H1 (cell line): ENCODE measurements around the gene CHCHD3.

ENCODE experiments used
- EP300 ChIP-seq, 2 experiments: IDR thresholded peaks; 1 replicate in 1 of 2; 2 replicates in 1 of 2; pipeline ENCODE4 v1.6.1; 2011 to 2012; ENCODE audit warnings: low read depth in 2 of 2, low read length in 2 of 2, mild to moderate bottlenecking in 2 of 2, borderline replicate concordance in 1 of 2, inconsistent platforms in 1 of 2, moderate library complexity in 1 of 2
- EZH2 ChIP-seq: fragments of 200-600 bp; sonication (generic); IDR thresholded peaks from 2 replicates; pipeline ENCODE4 v1.7.1; 2012; ENCODE audit warnings: low read depth, mild to moderate bottlenecking, moderate library complexity, low read length, inconsistent platforms; ENCODE audit not compliant: severe bottlenecking
- SRF ChIP-seq: IDR thresholded peaks from 2 replicates; pipeline ENCODE4 v1.6.1; 2011; ENCODE audit warnings: mild to moderate bottlenecking, low read depth, low read length, moderate library complexity
- TAF1 ChIP-seq: IDR thresholded peaks from 2 replicates; pipeline ENCODE4 v1.6.1; 2011; ENCODE audit warnings: mild to moderate bottlenecking, low read depth, low read length
- TF ChIP-seq, protein P1 (sequence below): IDR thresholded peaks from 2 replicates; pipeline ENCODE4 v1.6.1; 2012; ENCODE audit warnings: inconsistent platforms
- TF ChIP-seq, protein P2 (sequence below), 3 experiments: IDR thresholded peaks; 1 replicate in 2 of 3; 2 replicates in 1 of 3; pipeline versions ENCODE4 v1.5.1 to v1.6.1; 2011; ENCODE audit warnings: low read length in 3 of 3, mild to moderate bottlenecking in 3 of 3, inconsistent platforms in 2 of 3, low read depth in 1 of 3, moderate library complexity in 1 of 3; ENCODE audit not compliant: insufficient read depth in 1 of 3; ENCODE audit errors: control extremely low read depth in 1 of 3

DNA sequence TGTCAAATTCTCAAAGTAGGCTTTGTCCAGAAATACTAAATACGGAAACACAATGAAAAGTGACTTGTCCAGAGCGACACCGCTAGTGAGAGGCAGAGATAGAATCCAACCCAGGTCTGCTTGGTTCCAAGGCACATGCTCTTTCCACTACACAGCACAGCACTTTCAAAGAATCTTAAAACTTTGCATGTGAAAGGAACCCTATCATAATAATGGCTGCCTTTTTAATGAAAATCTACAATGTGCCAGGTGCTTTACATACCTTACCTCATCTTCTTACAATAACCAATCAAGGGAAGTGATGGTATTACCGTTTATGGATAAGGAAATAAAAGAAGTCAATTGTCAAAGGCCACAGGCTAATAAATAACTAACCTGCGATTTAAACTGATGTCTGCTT lies 2.6 kb downstream of the CHCHD3 start:
- TF ChIP-seq EZH2 (no peak), EP300 (IDR thresholded peaks at IDR 0.05; ENCODE audit: borderline replicate concordance in 1 of 2, low read depth in 2 of 2, low read length in 2 of 2) (no peak), TAF1 (no peak), SRF (no peak)
- TF ChIP-seq, protein P1, sequence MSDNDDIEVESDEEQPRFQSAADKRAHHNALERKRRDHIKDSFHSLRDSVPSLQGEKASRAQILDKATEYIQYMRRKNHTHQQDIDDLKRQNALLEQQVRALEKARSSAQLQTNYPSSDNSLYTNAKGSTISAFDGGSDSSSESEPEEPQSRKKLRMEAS = no peak
- TF ChIP-seq, protein P2, sequence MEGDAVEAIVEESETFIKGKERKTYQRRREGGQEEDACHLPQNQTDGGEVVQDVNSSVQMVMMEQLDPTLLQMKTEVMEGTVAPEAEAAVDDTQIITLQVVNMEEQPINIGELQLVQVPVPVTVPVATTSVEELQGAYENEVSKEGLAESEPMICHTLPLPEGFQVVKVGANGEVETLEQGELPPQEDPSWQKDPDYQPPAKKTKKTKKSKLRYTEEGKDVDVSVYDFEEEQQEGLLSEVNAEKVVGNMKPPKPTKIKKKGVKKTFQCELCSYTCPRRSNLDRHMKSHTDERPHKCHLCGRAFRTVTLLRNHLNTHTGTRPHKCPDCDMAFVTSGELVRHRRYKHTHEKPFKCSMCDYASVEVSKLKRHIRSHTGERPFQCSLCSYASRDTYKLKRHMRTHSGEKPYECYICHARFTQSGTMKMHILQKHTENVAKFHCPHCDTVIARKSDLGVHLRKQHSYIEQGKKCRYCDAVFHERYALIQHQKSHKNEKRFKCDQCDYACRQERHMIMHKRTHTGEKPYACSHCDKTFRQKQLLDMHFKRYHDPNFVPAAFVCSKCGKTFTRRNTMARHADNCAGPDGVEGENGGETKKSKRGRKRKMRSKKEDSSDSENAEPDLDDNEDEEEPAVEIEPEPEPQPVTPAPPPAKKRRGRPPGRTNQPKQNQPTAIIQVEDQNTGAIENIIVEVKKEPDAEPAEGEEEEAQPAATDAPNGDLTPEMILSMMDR (IDR thresholded peaks at IDR 0.05; ENCODE audit: control extremely low read depth in 1 of 3, insufficient read depth in 1 of 3, low read depth in 1 of 3, low read length in 3 of 3) = no peak
